K562 (cell line): ENCODE data around the gene CACNB2. TPM values are rescaled to one million over a fixed set of nuclear protein-coding genes. Genes with fewer than 3 reads are reported as not detected.

Source experiments
- ATAC-seq: fragments of 200-7000 bp; cut with Tn5 transposase; 3 replicates; pipeline ENCODE4 v1.9.1; 2020; ENCODE audit warnings: moderate library complexity
- BruUV-seq: library from RNA; stranded (reverse); fragments of 400-500 nt; replicated peaks from 2 replicates; lab custom pipeline; 2021; lab: Mats Ljungman, UMichigan
- CTCF ChIA-PET: fragments of 300-600 bp; formaldehyde crosslinking; extraction: SDS; loops from one replicate; lab custom pipeline; 2021; ENCODE audit warnings: low intra/inter-chr PET ratio; lab: Yijun Ruan, JAX
- POLR2A ChIA-PET: fragments of 300-600, 350-650 bp; sonication (Branson Sonifier 250); formaldehyde crosslinking; extraction: SDS; loops from one replicate; lab custom pipeline; 2021; ENCODE audit warnings: antibody characterized with exemption, inconsistent platforms; lab: Yijun Ruan, JAX
- DNase-seq, 4 experiments: peaks; one replicate each; pipeline versions ENCODE4 v3.0.0 to v3.0.0-alpha.2; 2011 to 2018; ENCODE audit warnings: low spot score in 3 of 4, mixed read lengths in 3 of 4; ENCODE audit errors: extremely low read depth in 1 of 4
- FAIRE-seq: peaks from 2 replicates; lab custom pipeline; 2011; peaks lifted over from hg19 to GRCh38; lab: Jason Lieb, UNC
- H2AFZ ChIP-seq: 2 replicates; pipeline ENCODE4 v1.6.0; 2011; ENCODE audit warnings: low read depth, low read length, control low read depth, inconsistent platforms
- H3K27ac ChIP-seq: fragments of 200-600 bp; 3 replicates; pipeline ENCODE4 v1.8.0; 2011; ENCODE audit warnings: low read depth, mild to moderate bottlenecking, control low read depth, inconsistent platforms, low read length, moderate library complexity, mixed read lengths; ENCODE audit errors: extremely low read depth
- H3K27me3 ChIP-seq, 2 experiments: fragments of 300-600 bp in 1 of 2; 2 replicates in 1 of 2; 3 replicates in 1 of 2; pipeline versions ENCODE4 v1.6.0 to v1.8.0; 2011; ENCODE audit warnings: inconsistent platforms in 2 of 2, low read length in 2 of 2, mild to moderate bottlenecking in 1 of 2, mixed read lengths in 1 of 2, moderate library complexity in 1 of 2; ENCODE audit not compliant: control insufficient read depth in 2 of 2, insufficient read depth in 2 of 2
- H3K36me3 ChIP-seq: fragments of 300-600 bp; 3 replicates; pipeline ENCODE4 v1.8.0; 2011; ENCODE audit warnings: mild to moderate bottlenecking, low read length, inconsistent platforms; ENCODE audit not compliant: control insufficient read depth, insufficient read depth
- H3K4me1 ChIP-seq, 2 experiments: fragments of 200-600 bp in 1 of 2; replicated peaks in 1 of 2; 2 replicates in 1 of 2; 3 replicates in 1 of 2; pipeline versions ENCODE4 v1.5.1 to v1.8.0; 2011; ENCODE audit warnings: inconsistent platforms in 2 of 2, low read length in 2 of 2, mild to moderate bottlenecking in 1 of 2, mixed read lengths in 1 of 2, moderate library complexity in 1 of 2; ENCODE audit not compliant: control insufficient read depth in 2 of 2, insufficient read depth in 2 of 2
- H3K4me2 ChIP-seq: 2 replicates; pipeline ENCODE4 v1.6.1; 2011; ENCODE audit warnings: low read length, control low read depth, inconsistent platforms, mixed read lengths; ENCODE audit not compliant: insufficient read depth
- H3K4me3 ChIP-seq: fragments of 200-600 bp; sonication (generic), shearing (Covaris generic); 2 replicates; pipeline ENCODE4 v1.5.1; 2016; ENCODE audit warnings: control low read depth, inconsistent platforms
- H3K79me2 ChIP-seq: fragments of 200-600 bp; 3 replicates; pipeline ENCODE4 v1.8.0; 2011; ENCODE audit warnings: low read length, inconsistent platforms; ENCODE audit not compliant: control insufficient read depth, insufficient read depth
- H3K9ac ChIP-seq, 2 experiments: 2 replicates each; pipeline versions ENCODE4 v1.6.0 to v1.6.1; 2011; ENCODE audit warnings: low read depth in 2 of 2, low read length in 2 of 2, control low read depth in 1 of 2, inconsistent platforms in 1 of 2, mild to moderate bottlenecking in 1 of 2, mixed read lengths in 1 of 2; ENCODE audit not compliant: insufficient read depth in 1 of 2
- H3K9me1 ChIP-seq: one replicate; pipeline ENCODE4 v1.6.0; 2011; ENCODE audit warnings: inconsistent platforms, mild to moderate bottlenecking, low read length, moderate library complexity; ENCODE audit not compliant: control insufficient read depth, insufficient read depth
- H3K9me3 ChIP-seq: replicated peaks from 2 replicates; pipeline ENCODE4 v1.5.1; 2011; ENCODE audit warnings: low read depth, low read length, inconsistent platforms; ENCODE audit not compliant: control insufficient read depth, insufficient read depth
- H4K20me1 ChIP-seq: replicated peaks from 2 replicates; pipeline ENCODE4 v1.6.1; 2011; ENCODE audit warnings: low read length, inconsistent platforms, mixed read lengths; ENCODE audit not compliant: control insufficient read depth, insufficient read depth
- ARHGAP35 ChIP-seq: fragments of 450-650 bp; IDR thresholded peaks from 2 replicates; pipeline ENCODE4 v1.6.1; 2018; ENCODE audit not compliant: partially characterized antibody
- FOXJ2 ChIP-seq: fragments of 200-800 bp; sonication (Bioruptor generic); IDR thresholded peaks from 2 replicates; pipeline ENCODE4 v1.6.1; 2016; ENCODE audit warnings: missing genetic modification characterization, missing compliant biosample characterization
- HNRNPUL1 ChIP-seq: fragments of 200-400 bp; formaldehyde crosslinking; IDR thresholded peaks from 2 replicates; pipeline ENCODE4 v1.6.1; 2017; ENCODE audit warnings: low read length
- KAT7 ChIP-seq: sonication (generic); formaldehyde crosslinking; IDR thresholded peaks from 2 replicates; pipeline ENCODE4 v1.8.0; 2022; ENCODE audit warnings: missing genetic modification reagents, mild to moderate bottlenecking, borderline replicate concordance
- KAT8 ChIP-seq: fragments of 450-650 bp; IDR thresholded peaks from 2 replicates; pipeline ENCODE4 v1.6.1; 2016; ENCODE audit warnings: low read depth, mild to moderate bottlenecking
- NBN ChIP-seq: fragments of 450-650 bp; IDR thresholded peaks from 2 replicates; pipeline ENCODE4 v1.6.1; 2016; ENCODE audit warnings: low read depth, mild to moderate bottlenecking
- POLR2H ChIP-seq: IDR thresholded peaks from 2 replicates; pipeline ENCODE4 v1.6.1; 2016; ENCODE audit warnings: missing genetic modification characterization, low read depth, mild to moderate bottlenecking, control low read depth, missing compliant biosample characterization, moderate library complexity
- SRSF3 ChIP-seq: fragments of 200-400 bp; formaldehyde crosslinking; IDR thresholded peaks from 2 replicates; pipeline ENCODE4 v1.6.1; 2016; ENCODE audit warnings: mild to moderate bottlenecking, low read length, moderate library complexity; ENCODE audit not compliant: insufficient read depth
- TAF1 ChIP-seq: IDR thresholded peaks from 2 replicates; pipeline ENCODE4 v1.6.1; 2011; ENCODE audit warnings: mild to moderate bottlenecking, low read length, moderate library complexity; ENCODE audit not compliant: insufficient read depth, control insufficient read depth, severe bottlenecking; ENCODE audit errors: extremely low read depth
- TCF7L2 ChIP-seq: fragments of 150-350 bp; IDR thresholded peaks from 2 replicates; pipeline ENCODE4 v1.6.1; 2016; ENCODE audit warnings: low read depth, mild to moderate bottlenecking, low read length, moderate library complexity
- ZNF217 ChIP-seq: sonication (generic); formaldehyde crosslinking; IDR thresholded peaks from 2 replicates; pipeline ENCODE4 v1.8.0; 2022; ENCODE audit warnings: mild to moderate bottlenecking, missing genetic modification reagents
- ZNF232 ChIP-seq: sonication (generic); formaldehyde crosslinking; IDR thresholded peaks from 2 replicates; pipeline ENCODE4 v1.8.0; 2022; ENCODE audit warnings: mild to moderate bottlenecking, missing genetic modification reagents
- ZNF668 ChIP-seq: fragments of 250-450 bp; sonication (Bioruptor Pico); IDR thresholded peaks from 2 replicates; pipeline ENCODE4 v1.8.0; 2022; ENCODE audit warnings: mild to moderate bottlenecking, inconsistent platforms
- WGBS: fragments of 100-300 bp; shearing (Covaris generic); methylation state at CpG from one replicate; pipeline ENCODE4 v1.1.6; 2016; ENCODE audit warnings: low coverage, mixed read lengths; ENCODE audit not compliant: insufficient coverage; ENCODE audit errors: missing lambda C conversion rate; 5-methylcytosine and 5-hydroxymethylcytosine counted together
- in situ Hi-C: fragments of 300-500 bp; cut with MboI; formaldehyde crosslinking; loops from 4 replicates; pipeline ENCODE4 v1.15.0; 2018; ENCODE audit warnings: inconsistent platforms, mixed read lengths
- intact Hi-C: fragments of 100-400 bp; cut with micrococcal nuclease; formaldehyde crosslinking; loops from 2 replicates; pipeline ENCODE4 v1.14.2; 2022
- polyA plus RNA-seq, 8 experiments: library from polyadenylated mRNA; depleted of rRNA in 4 of 8; stranded (reverse) in 5 of 8; unstranded in 3 of 8; fragments of >200 nt; fragmentation: Nextera tagmentation in 2 of 8; fragmentation: Illumina TruSeq in 1 of 8; extraction: Ambion mirVana in 2 of 8; extraction: Trizol in 1 of 8; gene quantifications; 2 replicates each; pipeline versions ENCODE4 v1.2.1 to v1.2.3, GENCODE V29; 2011 to 2014; ENCODE audit warnings: inconsistent platforms in 1 of 8, missing spikeins in 1 of 8
- total RNA-seq, 7 experiments: library from RNA; depleted of rRNA in 6 of 7; stranded (reverse); fragments of >200 nt in 6 of 7; fragmentation: Illumina TruSeq in 2 of 7; extraction: Trizol in 2 of 7; gene quantifications; 2 replicates each; pipeline versions ENCODE4 v1.2.1 to v1.2.3, GENCODE V29; 2011 to 2021; ENCODE audit warnings: low replicate concordance in 1 of 7
- TF ChIP-seq, protein P1 (sequence below): sonication (generic); formaldehyde crosslinking; IDR thresholded peaks from 2 replicates; pipeline ENCODE4 v1.8.1; 2022; ENCODE audit warnings: missing genetic modification reagents
- TF ChIP-seq, protein P2 (sequence below): fragments of 250-450 bp; sonication (Bioruptor Pico); IDR thresholded peaks from 2 replicates; pipeline ENCODE4 v1.9.0; 2021; ENCODE audit warnings: mild to moderate bottlenecking, inconsistent platforms
- TF ChIP-seq, protein P3 (sequence below), 2 experiments: fragments of 450-650 bp in 1 of 2; sonication (generic) in 1 of 2; formaldehyde crosslinking; conservative IDR thresholded peaks; 2 replicates each; pipeline versions ENCODE4 v1.4.0 to v1.8.1; 2020 to 2022; ENCODE audit warnings: mild to moderate bottlenecking in 1 of 2, missing genetic modification reagents in 1 of 2

The CACNB2 gene
- total and polyA plus RNA-seq, 9 of the 15 experiments (the other 6 are each of a cell fraction or from before 2014, with no cell fraction given): 1.8 to 2.2 TPM; not detected in 7

DNA sequence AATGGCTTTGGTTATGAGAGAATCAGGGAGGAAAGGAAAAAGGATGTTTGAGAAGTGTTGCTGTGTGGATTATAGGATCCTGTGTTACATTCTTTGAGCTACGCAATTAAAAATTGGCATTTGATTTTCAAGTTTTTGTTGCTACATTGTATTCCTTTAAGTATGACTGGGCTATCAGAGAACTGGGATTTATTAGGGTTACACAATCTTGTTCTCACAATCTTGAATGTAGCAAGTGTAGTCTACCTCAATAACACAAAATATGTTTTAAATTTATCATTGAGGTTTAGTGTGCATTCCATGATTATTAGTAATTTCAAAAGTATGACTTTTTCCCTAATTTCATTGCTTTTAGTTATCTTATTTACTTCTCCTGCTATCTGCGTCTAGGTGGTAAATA is 113.9 kb downstream of the CACNB2 start:
- Histone ChIP-seq H3K4me3 (no peak overlapping the region), H3K27me3 (no peaks in the 10 kb centered on the region; a peak in 1 of 5 replicates), H4K20me1 (no peaks in the 10 kb centered on the region), H2AFZ (no peak overlapping the region), H3K9me3 (no peaks in the 10 kb centered on the region), H3K9me1 (no peaks in the 10 kb centered on the region), H3K9ac (no peak overlapping the region), H3K4me1 (no peaks in the 10 kb centered on the region), H3K27ac (no peak overlapping the region), H3K4me2 (no peak overlapping the region), H3K36me3 (no peaks in the 10 kb centered on the region), H3K79me2 (no peaks in the 10 kb centered on the region)
- DNase-seq (no peak), ATAC-seq (no peak), FAIRE-seq (no peak)
- 5% methylated on average over 2 of the region's 2 CpGs for whole genome bisulfite sequencing
- ChIA-PET CTCF (no interaction called here), POLR2A (no interaction called here)
- no TSS peak for BruUV-seq
- in situ Hi-C loops (no loop called here), intact Hi-C loops (no loop called here)
- TF ChIP-seq TAF1 (no peak), FOXJ2 (tag) (no peak), TCF7L2 (no peak), ZNF232 (no peak), ZNF668 (no peak), KAT8 (no peak), ARHGAP35 (no peak), POLR2H (tag) (no peak), KAT7 (CRISPR knock-in tag) (no peak), NBN (no peak), ZNF217 (CRISPR knock-in tag) (no peak), HNRNPUL1 (no peak), SRSF3 (no peak)
- TF ChIP-seq, protein P1, sequence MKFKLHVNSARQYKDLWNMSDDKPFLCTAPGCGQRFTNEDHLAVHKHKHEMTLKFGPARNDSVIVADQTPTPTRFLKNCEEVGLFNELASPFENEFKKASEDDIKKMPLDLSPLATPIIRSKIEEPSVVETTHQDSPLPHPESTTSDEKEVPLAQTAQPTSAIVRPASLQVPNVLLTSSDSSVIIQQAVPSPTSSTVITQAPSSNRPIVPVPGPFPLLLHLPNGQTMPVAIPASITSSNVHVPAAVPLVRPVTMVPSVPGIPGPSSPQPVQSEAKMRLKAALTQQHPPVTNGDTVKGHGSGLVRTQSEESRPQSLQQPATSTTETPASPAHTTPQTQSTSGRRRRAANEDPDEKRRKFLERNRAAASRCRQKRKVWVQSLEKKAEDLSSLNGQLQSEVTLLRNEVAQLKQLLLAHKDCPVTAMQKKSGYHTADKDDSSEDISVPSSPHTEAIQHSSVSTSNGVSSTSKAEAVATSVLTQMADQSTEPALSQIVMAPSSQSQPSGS: no peak
- TF ChIP-seq, protein P2, sequence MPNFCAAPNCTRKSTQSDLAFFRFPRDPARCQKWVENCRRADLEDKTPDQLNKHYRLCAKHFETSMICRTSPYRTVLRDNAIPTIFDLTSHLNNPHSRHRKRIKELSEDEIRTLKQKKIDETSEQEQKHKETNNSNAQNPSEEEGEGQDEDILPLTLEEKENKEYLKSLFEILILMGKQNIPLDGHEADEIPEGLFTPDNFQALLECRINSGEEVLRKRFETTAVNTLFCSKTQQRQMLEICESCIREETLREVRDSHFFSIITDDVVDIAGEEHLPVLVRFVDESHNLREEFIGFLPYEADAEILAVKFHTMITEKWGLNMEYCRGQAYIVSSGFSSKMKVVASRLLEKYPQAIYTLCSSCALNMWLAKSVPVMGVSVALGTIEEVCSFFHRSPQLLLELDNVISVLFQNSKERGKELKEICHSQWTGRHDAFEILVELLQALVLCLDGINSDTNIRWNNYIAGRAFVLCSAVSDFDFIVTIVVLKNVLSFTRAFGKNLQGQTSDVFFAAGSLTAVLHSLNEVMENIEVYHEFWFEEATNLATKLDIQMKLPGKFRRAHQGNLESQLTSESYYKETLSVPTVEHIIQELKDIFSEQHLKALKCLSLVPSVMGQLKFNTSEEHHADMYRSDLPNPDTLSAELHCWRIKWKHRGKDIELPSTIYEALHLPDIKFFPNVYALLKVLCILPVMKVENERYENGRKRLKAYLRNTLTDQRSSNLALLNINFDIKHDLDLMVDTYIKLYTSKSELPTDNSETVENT (CRISPR knock-in tag): no peak
- TF ChIP-seq, protein P3, sequence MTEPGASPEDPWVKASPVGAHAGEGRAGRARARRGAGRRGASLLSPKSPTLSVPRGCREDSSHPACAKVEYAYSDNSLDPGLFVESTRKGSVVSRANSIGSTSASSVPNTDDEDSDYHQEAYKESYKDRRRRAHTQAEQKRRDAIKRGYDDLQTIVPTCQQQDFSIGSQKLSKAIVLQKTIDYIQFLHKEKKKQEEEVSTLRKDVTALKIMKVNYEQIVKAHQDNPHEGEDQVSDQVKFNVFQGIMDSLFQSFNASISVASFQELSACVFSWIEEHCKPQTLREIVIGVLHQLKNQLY (CRISPR knock-in tag; conservative IDR thresholded peaks at IDR 0.05): no peak
